HG02938 (cell line): ENCODE results near the gene BPIFB4.
"Not testable (repeated sequence)": the region's sequence is repeated elsewhere in the genome, so short reads cannot be mapped to it uniquely, and the experiment has no call there.

ENCODE experiments used
- ATAC-seq: cut with Tn5 transposase; IDR thresholded peaks from one replicate; pipeline ENCODE4 v1.9.1; 2021; ENCODE audit warnings: mild to moderate bottlenecking, moderate library complexity; ENCODE audit not compliant: unreplicated experiment

The BPIFB4 gene

GRCh38 chr20:33112547-33113386 lies 33.3 kb downstream of the BPIFB4 start:
- ATAC-seq: no peak

- no peak for ATAC-seq
Measured at GRCh38 chr20:33113387-33113908, 34.0 kb downstream of the BPIFB4 start.

- not testable (repeated sequence) for ATAC-seq
Measured at GRCh38 chr20:33115501-33115900, 36.1 kb downstream of the BPIFB4 start.

GRCh38 chr20:33119725-33120720 lies 40.6 kb downstream of the BPIFB4 start:
- ATAC-seq: peak; percentile 67

GRCh38 chr20:33120934-33121333 lies 41.5 kb downstream of the BPIFB4 start:
- no peak for ATAC-seq

GRCh38 chr20:33122297-33122696 lies 42.9 kb downstream of the BPIFB4 start:
- not testable (repeated sequence) for ATAC-seq

- ATAC-seq: no peak
Measured at GRCh38 chr20:33124261-33124660, 44.8 kb downstream of the BPIFB4 start.

GRCh38 chr20:33124994-33125393 lies 45.6 kb downstream of the BPIFB4 start:
- no peak for ATAC-seq

GRCh38 chr20:33125983-33126382 lies 46.5 kb downstream of the BPIFB4 start:
- no peak for ATAC-seq

- ATAC-seq: no peak
Measured at GRCh38 chr20:33127422-33128097, 48.1 kb downstream of the BPIFB4 start.

GRCh38 chr20:33130568-33131061 lies 51.2 kb downstream of the BPIFB4 start:
- ATAC-seq: no peak

- ATAC-seq: no peak
Measured at GRCh38 chr20:33131949-33132473, 52.6 kb downstream of the BPIFB4 start.

- no peak for ATAC-seq
Measured at GRCh38 chr20:33132513-33133372, 53.3 kb downstream of the BPIFB4 start.

GRCh38 chr20:33133373-33133941 lies 54.0 kb downstream of the BPIFB4 start:
- ATAC-seq: no peak

- ATAC-seq: no peak
Measured at GRCh38 chr20:33137195-33137594, 57.8 kb downstream of the BPIFB4 start.

- no peak for ATAC-seq
Measured at GRCh38 chr20:33139467-33139866, 60.0 kb downstream of the BPIFB4 start.

- no peak for ATAC-seq
Measured at GRCh38 chr20:33145521-33145920, 66.1 kb downstream of the BPIFB4 start.

- ATAC-seq: no peak
Measured at GRCh38 chr20:33147299-33147698, 67.9 kb downstream of the BPIFB4 start.

- no peak for ATAC-seq
Measured at GRCh38 chr20:33148040-33148439, 68.6 kb downstream of the BPIFB4 start.
